ENCODE measurements around the gene PTPRB. TPM values are rescaled to one million over a fixed set of nuclear protein-coding genes. Genes with fewer than 3 reads are reported as not detected.

Gene PTPRB
- total RNA-seq, 1 experiment from 2014 or later: 0.33 TPM

DNA sequence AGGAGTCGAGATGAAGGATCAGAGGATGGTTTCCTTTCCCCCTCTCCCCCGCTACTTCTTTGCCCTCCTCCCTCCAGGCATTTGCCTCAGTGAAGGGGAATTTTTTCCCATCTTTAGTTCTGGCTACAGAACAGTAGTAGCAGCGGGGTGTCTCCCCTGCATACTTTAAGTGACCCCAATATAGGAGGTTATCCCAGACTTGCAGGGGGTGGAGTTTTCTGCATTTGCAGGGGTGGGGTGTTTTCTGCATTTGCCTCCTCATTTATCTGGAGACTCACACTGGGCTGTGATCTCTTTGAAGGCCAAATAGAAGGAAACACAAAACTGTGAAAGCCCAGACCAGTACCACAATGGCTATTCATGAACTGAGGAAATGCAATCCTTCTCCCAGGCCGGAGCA, 19.8 kb downstream of the PTPRB start:
- no TSS peak for BruUV-seq (replicated peaks)
- intact Hi-C loops (cut with micrococcal nuclease; ENCODE audit: unreplicated experiment): no loop called here
- no peaks in the 10 kb centered on the region for H3K36me3 ChIP-seq (ENCODE audit: control insufficient read depth, insufficient read depth, low read length)
- no peak overlapping the region for H3K4me3 ChIP-seq (ENCODE audit: low read depth in 2 of 2, low read length in 2 of 2)
- H3K27ac ChIP-seq (ENCODE audit: low read length): no peak overlapping the region
- no peaks in the 10 kb centered on the region for H3K9me3 ChIP-seq (ENCODE audit: control insufficient read depth, insufficient read depth, low read depth, low read length)
- ChIA-PET CTCF (no interaction called here), POLR2A (no interaction called here)
- TF ChIP-seq TCF7L2 (IDR thresholded peaks at IDR 0.05; ENCODE audit: low read depth, low read length) (no peak), POLR2AphosphoS5 (IDR thresholded peaks at IDR 0.05; ENCODE audit: low read depth, low read length) (no peak), SIN3A (IDR thresholded peaks at IDR 0.05; ENCODE audit: borderline replicate concordance, insufficient read depth, low read depth, low read length) (no peak)
- TF ChIP-seq, protein P1, sequence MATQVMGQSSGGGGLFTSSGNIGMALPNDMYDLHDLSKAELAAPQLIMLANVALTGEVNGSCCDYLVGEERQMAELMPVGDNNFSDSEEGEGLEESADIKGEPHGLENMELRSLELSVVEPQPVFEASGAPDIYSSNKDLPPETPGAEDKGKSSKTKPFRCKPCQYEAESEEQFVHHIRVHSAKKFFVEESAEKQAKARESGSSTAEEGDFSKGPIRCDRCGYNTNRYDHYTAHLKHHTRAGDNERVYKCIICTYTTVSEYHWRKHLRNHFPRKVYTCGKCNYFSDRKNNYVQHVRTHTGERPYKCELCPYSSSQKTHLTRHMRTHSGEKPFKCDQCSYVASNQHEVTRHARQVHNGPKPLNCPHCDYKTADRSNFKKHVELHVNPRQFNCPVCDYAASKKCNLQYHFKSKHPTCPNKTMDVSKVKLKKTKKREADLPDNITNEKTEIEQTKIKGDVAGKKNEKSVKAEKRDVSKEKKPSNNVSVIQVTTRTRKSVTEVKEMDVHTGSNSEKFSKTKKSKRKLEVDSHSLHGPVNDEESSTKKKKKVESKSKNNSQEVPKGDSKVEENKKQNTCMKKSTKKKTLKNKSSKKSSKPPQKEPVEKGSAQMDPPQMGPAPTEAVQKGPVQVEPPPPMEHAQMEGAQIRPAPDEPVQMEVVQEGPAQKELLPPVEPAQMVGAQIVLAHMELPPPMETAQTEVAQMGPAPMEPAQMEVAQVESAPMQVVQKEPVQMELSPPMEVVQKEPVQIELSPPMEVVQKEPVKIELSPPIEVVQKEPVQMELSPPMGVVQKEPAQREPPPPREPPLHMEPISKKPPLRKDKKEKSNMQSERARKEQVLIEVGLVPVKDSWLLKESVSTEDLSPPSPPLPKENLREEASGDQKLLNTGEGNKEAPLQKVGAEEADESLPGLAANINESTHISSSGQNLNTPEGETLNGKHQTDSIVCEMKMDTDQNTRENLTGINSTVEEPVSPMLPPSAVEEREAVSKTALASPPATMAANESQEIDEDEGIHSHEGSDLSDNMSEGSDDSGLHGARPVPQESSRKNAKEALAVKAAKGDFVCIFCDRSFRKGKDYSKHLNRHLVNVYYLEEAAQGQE (IDR thresholded peaks at IDR 0.05; ENCODE audit: insufficient read depth in 1 of 2, low read depth in 2 of 2, low read length in 1 of 2): no peak
- TF ChIP-seq, protein P2, sequence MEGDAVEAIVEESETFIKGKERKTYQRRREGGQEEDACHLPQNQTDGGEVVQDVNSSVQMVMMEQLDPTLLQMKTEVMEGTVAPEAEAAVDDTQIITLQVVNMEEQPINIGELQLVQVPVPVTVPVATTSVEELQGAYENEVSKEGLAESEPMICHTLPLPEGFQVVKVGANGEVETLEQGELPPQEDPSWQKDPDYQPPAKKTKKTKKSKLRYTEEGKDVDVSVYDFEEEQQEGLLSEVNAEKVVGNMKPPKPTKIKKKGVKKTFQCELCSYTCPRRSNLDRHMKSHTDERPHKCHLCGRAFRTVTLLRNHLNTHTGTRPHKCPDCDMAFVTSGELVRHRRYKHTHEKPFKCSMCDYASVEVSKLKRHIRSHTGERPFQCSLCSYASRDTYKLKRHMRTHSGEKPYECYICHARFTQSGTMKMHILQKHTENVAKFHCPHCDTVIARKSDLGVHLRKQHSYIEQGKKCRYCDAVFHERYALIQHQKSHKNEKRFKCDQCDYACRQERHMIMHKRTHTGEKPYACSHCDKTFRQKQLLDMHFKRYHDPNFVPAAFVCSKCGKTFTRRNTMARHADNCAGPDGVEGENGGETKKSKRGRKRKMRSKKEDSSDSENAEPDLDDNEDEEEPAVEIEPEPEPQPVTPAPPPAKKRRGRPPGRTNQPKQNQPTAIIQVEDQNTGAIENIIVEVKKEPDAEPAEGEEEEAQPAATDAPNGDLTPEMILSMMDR (IDR thresholded peaks at IDR 0.05): no peak
- ATAC-seq: no peak
- no peaks in the 10 kb centered on the region for H3K4me1 ChIP-seq (ENCODE audit: control insufficient read depth, insufficient read depth, low read length)
- DNase-seq (ENCODE audit: low read depth, low spot score): no peak
- peaks cover 3% of the 10 kb centered on the region; the same call in 1 of the 2 replicates for H3K27me3 ChIP-seq (ENCODE audit: control insufficient read depth, insufficient read depth, low read length)
- in situ Hi-C loops (cut with HindIII; ENCODE audit: low pct_unique_long_range_greater_than_20kb, low sequenced_read_pairs): no loop called here

DNA sequence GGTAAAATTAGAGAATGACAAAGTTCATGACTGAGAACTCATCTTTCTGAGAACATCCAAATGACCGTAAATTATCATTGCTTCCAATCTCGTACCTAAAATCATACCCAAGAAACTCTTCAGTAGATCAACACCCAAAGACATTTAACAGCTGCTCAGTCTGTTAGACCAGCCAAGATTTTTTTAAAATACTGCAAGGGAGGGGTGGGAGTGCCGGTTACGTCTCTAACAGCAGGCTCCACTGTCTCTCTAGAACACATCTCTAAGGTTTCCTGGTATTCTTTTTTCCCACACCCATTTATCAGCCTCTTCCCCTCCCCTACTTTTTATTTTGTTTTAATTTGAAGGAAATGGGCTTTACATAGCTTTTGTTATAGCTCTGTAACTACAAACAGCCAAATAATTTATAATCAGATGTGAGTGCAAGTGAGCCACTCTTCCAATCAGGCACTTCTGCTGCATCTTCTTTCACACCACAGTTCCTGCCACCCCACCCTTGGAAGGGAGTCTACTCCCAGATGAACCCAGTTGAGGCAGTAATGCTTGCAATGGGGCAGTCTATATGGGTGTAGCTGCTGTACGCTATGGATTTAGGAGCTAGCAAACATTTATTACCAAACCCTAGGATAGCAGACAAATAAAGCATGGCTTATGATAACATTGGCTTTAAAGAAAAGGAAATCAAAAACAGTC, 21.9 kb downstream of the PTPRB start:
- ChIA-PET CTCF (no interaction called here), POLR2A (no interaction called here)
- in situ Hi-C loops (cut with HindIII; ENCODE audit: low pct_unique_long_range_greater_than_20kb, low sequenced_read_pairs) (no loop called here), intact Hi-C loops (cut with micrococcal nuclease; ENCODE audit: unreplicated experiment) (no loop called here)
- Histone ChIP-seq H3K4me1 (ENCODE audit: control insufficient read depth, insufficient read depth, low read length) (no peaks in the 10 kb centered on the region), H3K4me3 (ENCODE audit: low read depth in 2 of 2, low read length in 2 of 2) (no peak overlapping the region), H3K9me3 (ENCODE audit: control insufficient read depth, insufficient read depth, low read depth, low read length) (no peaks in the 10 kb centered on the region), H3K27me3 (ENCODE audit: control insufficient read depth, insufficient read depth, low read length) (peaks cover 10% of the 10 kb centered on the region), H3K36me3 (ENCODE audit: control insufficient read depth, insufficient read depth, low read length) (no peaks in the 10 kb centered on the region), H3K27ac (ENCODE audit: low read length) (no peak overlapping the region)
- no peak for DNase-seq (ENCODE audit: low read depth, low spot score)
- no TSS peak for BruUV-seq (replicated peaks)
- TF ChIP-seq TCF7L2 (IDR thresholded peaks at IDR 0.05; ENCODE audit: low read depth, low read length) (no peak), SIN3A (IDR thresholded peaks at IDR 0.05; ENCODE audit: borderline replicate concordance, insufficient read depth, low read depth, low read length) (no peak), POLR2AphosphoS5 (IDR thresholded peaks at IDR 0.05; ENCODE audit: low read depth, low read length) (no peak)
- TF ChIP-seq, protein P2 (IDR thresholded peaks at IDR 0.05): no peak
- TF ChIP-seq, protein P1 (IDR thresholded peaks at IDR 0.05; ENCODE audit: insufficient read depth in 1 of 2, low read depth in 2 of 2, low read length in 1 of 2): no peak
- no peak for ATAC-seq

Data from Panc1 (cell line).